B cell (primary cell): ENCODE measurements around the gene PSMA6. TPM values are rescaled to one million over a fixed set of nuclear protein-coding genes. Genes with fewer than 3 reads are reported as not detected.

Experiments used
- ATAC-seq: fragments of 200-7000 bp; cut with Tn5 transposase; one replicate; pipeline ENCODE4 v1.10.0; 2021; ENCODE audit warnings: low read depth, mild to moderate bottlenecking, moderate number of reproducible peaks, moderate library complexity
- CTCF ChIA-PET: fragments of 350-600 bp; sonication (Branson Sonifier 250); formaldehyde crosslinking; loops from one replicate; lab custom pipeline; 2021; ENCODE audit warnings: antibody characterized with exemption, inconsistent platforms; lab: Charles Lee
- POLR2A ChIA-PET: fragments of 350-600 bp; sonication (Branson Sonifier 250); formaldehyde crosslinking; loops from one replicate; lab custom pipeline; 2021; ENCODE audit warnings: antibody characterized with exemption; lab: Charles Lee
- DNase-seq: peaks from one replicate; pipeline ENCODE4 v3.0.0; 2013
- H2AFZ ChIP-seq: 2 replicates; pipeline ENCODE4 v1.6.1; 2012; ENCODE audit warnings: mild to moderate bottlenecking, low read depth, low read length; ENCODE audit not compliant: insufficient read depth, poor library complexity, severe bottlenecking
- H3K27ac ChIP-seq, 2 donors: 1 replicate in 1 of 2; 2 replicates in 1 of 2; pipeline ENCODE4 v1.5.1; 2012 to 2013; ENCODE audit warnings: low read length in 2 of 2, mild to moderate bottlenecking in 2 of 2, moderate library complexity in 1 of 2
- H3K27me3 ChIP-seq, 4 experiments: fragments of 200-600 bp in 1 of 4; sonication (generic) in 1 of 4; replicated peaks in 1 of 4; 1 replicate in 2 of 4; 2 replicates in 2 of 4; pipeline versions ENCODE4 v1.6.1 to v1.7.0; 2013 to 2016; ENCODE audit warnings: low read length in 3 of 4, mild to moderate bottlenecking in 2 of 4, mixed read lengths in 1 of 4, moderate library complexity in 1 of 4; ENCODE audit not compliant: insufficient read depth in 4 of 4, control insufficient read depth in 3 of 4; ENCODE audit errors: control extremely low read depth in 1 of 4
- H3K36me3 ChIP-seq, 2 experiments: replicated peaks in 1 of 2; 1 replicate in 1 of 2; 2 replicates in 1 of 2; pipeline versions ENCODE4 v1.6.1 to v1.7.1; 2013; ENCODE audit warnings: low read length in 1 of 2; ENCODE audit not compliant: insufficient read depth in 2 of 2, control insufficient read depth in 1 of 2; ENCODE audit errors: control extremely low read depth in 1 of 2, extremely low read depth in 1 of 2
- H3K4me1 ChIP-seq, 2 donors: fragments of 200-600 bp in 1 of 2; sonication (generic) in 1 of 2; 1 replicate in 1 of 2; 2 replicates in 1 of 2; pipeline versions ENCODE4 v1.5.1 to v1.6.1; 2013 to 2017; ENCODE audit warnings: low read length in 2 of 2; ENCODE audit not compliant: control insufficient read depth in 2 of 2, insufficient read depth in 2 of 2
- H3K4me2 ChIP-seq: replicated peaks from 2 replicates; pipeline ENCODE3; 2012; ENCODE audit warnings: mild to moderate bottlenecking, low read depth, low read length; ENCODE audit not compliant: poor library complexity, severe bottlenecking
- H3K4me3 ChIP-seq, 5 experiments: fragments of 200-600 bp in 1 of 5; sonication (generic) in 1 of 5; 1 replicate in 3 of 5; 2 replicates in 2 of 5; pipeline versions ENCODE4 v1.5.1 to v1.7.0; 2011 to 2016; ENCODE audit warnings: low read length in 4 of 5, mild to moderate bottlenecking in 4 of 5, low read depth in 2 of 5, control low read depth in 1 of 5, moderate library complexity in 1 of 5; ENCODE audit not compliant: insufficient read depth in 1 of 5; ENCODE audit errors: control extremely low read depth in 1 of 5, extremely low read depth in 1 of 5
- H3K79me2 ChIP-seq: fragments of 200-600 bp; sonication (generic); one replicate; pipeline ENCODE4 v1.6.0; 2016; ENCODE audit warnings: low read length; ENCODE audit not compliant: control insufficient read depth, insufficient read depth
- H3K9ac ChIP-seq: fragments of 200-600 bp; sonication (generic); 2 replicates; pipeline ENCODE4 v1.6.1; 2017; ENCODE audit warnings: mild to moderate bottlenecking, low read length, moderate library complexity
- H3K9me3 ChIP-seq, 3 donors: one replicate each; pipeline versions ENCODE4 v1.6.1 to v1.7.1; 2013; ENCODE audit warnings: low read length in 2 of 3; ENCODE audit not compliant: control insufficient read depth in 2 of 3, insufficient read depth in 1 of 3; ENCODE audit errors: control extremely low read depth in 1 of 3
- H4K20me1 ChIP-seq: 2 replicates; pipeline ENCODE4 v1.6.0; 2012; ENCODE audit warnings: mild to moderate bottlenecking, low read length; ENCODE audit not compliant: insufficient read depth, control insufficient read depth, poor library complexity, severe bottlenecking
- H3K27ac Mint-ChIP-seq: one replicate; pipeline ENCODE4 v1.8.0; 2021; ENCODE audit warnings: mixed read lengths
- H3K27me3 Mint-ChIP-seq: one replicate; pipeline ENCODE4 v1.8.0; 2021; ENCODE audit warnings: mixed read lengths
- H3K4me1 Mint-ChIP-seq: one replicate; pipeline ENCODE4 v1.8.0; 2021; ENCODE audit warnings: mixed read lengths
- H3K4me3 Mint-ChIP-seq: one replicate; pipeline ENCODE4 v1.8.0; 2021; ENCODE audit warnings: mixed read lengths
- H3K9me3 Mint-ChIP-seq: one replicate; pipeline ENCODE4 v1.8.0; 2022; ENCODE audit warnings: mixed read lengths; ENCODE audit not compliant: insufficient read depth
- CTCF ChIP-seq: fragments of 200-600 bp; IDR thresholded peaks from one replicate; pipeline ENCODE4 v1.8.0; 2022; ENCODE audit warnings: antibody characterized with exemption, mild to moderate bottlenecking
- EZH2 ChIP-seq: IDR thresholded peaks from 2 replicates; pipeline ENCODE4 v1.6.1; 2012; ENCODE audit warnings: borderline replicate concordance, low read depth, mild to moderate bottlenecking, moderate library complexity, low read length; ENCODE audit not compliant: insufficient read depth, poor library complexity, severe bottlenecking
- WGBS: methylation state at CpG from one replicate; pipeline ENCODE4 v1.1.5; 2013; ENCODE audit warnings: missing lambda C conversion rate; ENCODE audit not compliant: insufficient coverage; 5-methylcytosine and 5-hydroxymethylcytosine counted together
- intact Hi-C: fragments of 100-400 bp; cut with micrococcal nuclease; formaldehyde crosslinking; loops from one replicate; pipeline ENCODE4 v1.10.0; 2022
- polyA plus RNA-seq: library from polyadenylated mRNA; depleted of rRNA; stranded (reverse); fragments of >200 nt; gene quantifications from 2 replicates; pipeline ENCODE4 v1.2.3, GENCODE V29; 2012
- total RNA-seq, 2 donors: library from RNA; stranded (reverse); fragments of 120-200 nt in 1 of 2; gene quantifications; 1 replicate in 1 of 2; 2 replicates in 1 of 2; pipeline versions ENCODE4 v1.2.3 to v1.2.4, GENCODE V29; 2013 to 2022

Gene PSMA6
- total and polyA plus RNA-seq, 2 donors (not counting 1 experiment from before 2014, with no cell fraction given), result 47.0 to 70.6 TPM

DNA sequence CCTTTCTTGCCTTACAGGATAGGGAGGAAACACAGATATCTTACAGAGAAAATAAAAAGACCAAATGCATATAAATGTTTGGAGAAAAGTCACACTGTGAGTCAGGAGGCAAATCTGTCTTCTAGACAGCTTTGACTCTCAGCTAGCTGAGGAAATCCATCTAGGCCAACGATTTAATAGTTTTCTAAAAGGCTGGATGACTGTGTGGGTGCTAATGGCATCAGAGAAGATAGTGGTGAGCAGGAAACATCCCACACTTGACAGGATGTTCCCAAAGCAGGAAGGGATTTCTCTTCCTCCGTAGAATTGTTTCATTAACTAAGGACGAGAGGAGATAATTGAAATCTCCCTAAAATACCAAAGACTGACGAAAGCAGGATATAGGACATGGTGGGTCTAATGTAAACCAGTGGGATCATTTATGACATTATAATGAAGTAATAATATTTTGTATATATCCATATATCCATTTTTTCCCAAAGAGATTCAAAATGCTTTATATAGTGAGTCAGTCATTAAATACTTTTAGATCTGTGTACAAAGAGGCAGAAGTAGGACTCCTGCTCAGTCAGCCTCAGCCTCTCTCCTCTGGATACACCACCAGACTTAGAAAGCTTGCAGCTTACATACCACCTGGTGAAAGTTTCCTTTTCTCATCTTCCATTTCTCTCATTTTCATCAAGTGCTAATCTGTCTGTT is 44.3 kb upstream of the PSMA6 start:
- ATAC-seq, result no peak
- Histone ChIP-seq H3K27ac (no peak overlapping the region), H2AFZ (no peak overlapping the region), H3K9ac (no peak overlapping the region), H3K4me2 (no peak overlapping the region), H4K20me1 (no peaks in the 10 kb centered on the region), H3K4me3 (no peak overlapping the region), H3K4me1 (peaks cover 0 to 5% of the 10 kb centered on the region in 2 donors), H3K36me3 (peaks cover 0 to 2% of the 10 kb centered on the region in 2 experiments), H3K79me2 (no peaks in the 10 kb centered on the region), H3K9me3 (no peaks in the 10 kb centered on the region), H3K27me3 (no peaks in the 10 kb centered on the region)
- Mint-ChIP-seq H3K27ac (no peak overlapping the region), H3K4me1 (peaks cover 5% of the 10 kb centered on the region), H3K27me3 (no peaks in the 10 kb centered on the region), H3K9me3 (peaks cover 3% of the 10 kb centered on the region), H3K4me3 (no peak overlapping the region)
- TF ChIP-seq CTCF, result no peak
- TF ChIP-seq EZH2, result no peak
- intact Hi-C loops, result no loop called here
- POLR2A ChIA-PET, result no interaction called here
- CTCF ChIA-PET, result interaction anchor here (1.2 kb wide), 1 partner anchor 107 kb away, joined by 3 read pairs; no protein-coding TSS in a partner anchor
- no peak for DNase-seq
- no CpG with 5 or more reads among the region's 4 CpGs for WGBS

- ChIA-PET POLR2A (no interaction called here), CTCF (interaction anchor here (1.2 kb wide), 1 partner anchor 108 kb away, joined by 3 read pairs; no protein-coding TSS in a partner anchor)
- intact Hi-C loops, result no loop called here
- H3K4me1 Mint-ChIP-seq, result peaks cover 5% of the 10 kb centered on the region
- no peak for TF ChIP-seq CTCF
- no peak for TF ChIP-seq EZH2
- H3K9me3 Mint-ChIP-seq, result peaks cover 3% of the 10 kb centered on the region
- H3K36me3 ChIP-seq, result peaks cover 0 to 2% of the 10 kb centered on the region in 2 experiments
- H3K9ac ChIP-seq, result no peak overlapping the region
- H2AFZ ChIP-seq, result no peak overlapping the region
- peaks cover 2% of the 10 kb centered on the region for H4K20me1 ChIP-seq
- H3K4me3 ChIP-seq, result no peak overlapping the region
- ATAC-seq, result no peak
- H3K27ac ChIP-seq, result no peak overlapping the region
- no peak overlapping the region for H3K4me2 ChIP-seq
- H3K4me1 ChIP-seq, result peaks cover 0 to 5% of the 10 kb centered on the region in 2 donors
- no peaks in the 10 kb centered on the region for H3K9me3 ChIP-seq
- H3K27me3 ChIP-seq, result no peaks in the 10 kb centered on the region
- no peaks in the 10 kb centered on the region for H3K79me2 ChIP-seq
- no peak overlapping the region for H3K4me3 Mint-ChIP-seq
- no peak for DNase-seq
- no peak overlapping the region for H3K27ac Mint-ChIP-seq
- no peaks in the 10 kb centered on the region for H3K27me3 Mint-ChIP-seq
Observed at GRCh38 chr14:35248476-35248788, 43.8 kb upstream of the PSMA6 start.
